ENCODE data around the gene PBX3. TPM values are rescaled to one million over a fixed set of nuclear protein-coding genes. Genes with fewer than 3 reads are reported as not detected.

The PBX3 gene
- total and polyA plus RNA-seq, 2 donors (not counting 1 experiment from before 2014, with no cell fraction given) = 15.5 to 39.0 TPM

DNA sequence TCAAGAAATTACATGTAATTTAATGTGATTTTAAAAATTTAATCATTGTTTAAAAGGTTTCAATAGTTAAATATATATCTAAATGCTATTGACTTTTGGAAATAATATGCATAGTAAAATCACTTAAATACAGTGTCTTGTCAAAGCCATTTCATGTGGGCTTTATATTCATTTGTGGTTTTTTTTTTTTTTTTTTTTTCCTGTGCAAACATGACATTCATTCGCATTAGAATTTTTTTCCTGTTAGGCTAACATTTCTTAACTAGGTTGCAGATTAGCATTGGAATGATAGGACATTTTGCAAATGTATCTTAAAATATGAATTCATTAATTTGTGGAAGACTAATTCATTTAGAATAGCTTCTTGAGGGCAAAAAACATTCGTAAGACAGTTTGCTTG lies 149.8 kb downstream of the PBX3 start:
- Histone ChIP-seq H3K4me1 (ENCODE audit: control insufficient read depth in 2 of 2, insufficient read depth in 2 of 2, low read length in 2 of 2) (no peaks in the 10 kb centered on the region), H3K27me3 (replicated peaks in 1 of 4; ENCODE audit: control extremely low read depth in 1 of 4, control insufficient read depth in 3 of 4, insufficient read depth in 4 of 4, low read length in 3 of 4) (no peaks in the 10 kb centered on the region), H3K9ac (ENCODE audit: low read length) (no peak overlapping the region), H4K20me1 (ENCODE audit: control insufficient read depth, insufficient read depth, low read length, poor library complexity, severe bottlenecking) (no peaks in the 10 kb centered on the region), H3K4me3 (ENCODE audit: control extremely low read depth in 1 of 5, extremely low read depth in 1 of 5, insufficient read depth in 1 of 5, low read depth in 2 of 5, low read length in 4 of 5) (no peak overlapping the region), H3K9me3 (ENCODE audit: control extremely low read depth in 1 of 3, control insufficient read depth in 2 of 3, insufficient read depth in 1 of 3, low read length in 2 of 3) (no peaks in the 10 kb centered on the region), H3K36me3 (replicated peaks in 1 of 2; ENCODE audit: control extremely low read depth in 1 of 2, control insufficient read depth in 1 of 2, extremely low read depth in 1 of 2, insufficient read depth in 2 of 2, low read length in 1 of 2) (no peaks in the 10 kb centered on the region), H3K4me2 (replicated peaks; ENCODE audit: low read depth, low read length, poor library complexity, severe bottlenecking) (no peak overlapping the region), H3K27ac (ENCODE audit: low read length in 2 of 2) (no peak overlapping the region), H2AFZ (ENCODE audit: insufficient read depth, low read depth, low read length, poor library complexity, severe bottlenecking) (no peak overlapping the region), H3K79me2 (ENCODE audit: control insufficient read depth, insufficient read depth, low read length) (peaks cover 7% of the 10 kb centered on the region)
- TF ChIP-seq EZH2 (IDR thresholded peaks at IDR 0.05; ENCODE audit: borderline replicate concordance, insufficient read depth, low read depth, low read length, poor library complexity, severe bottlenecking) = no peak
- TF ChIP-seq, protein P1, sequence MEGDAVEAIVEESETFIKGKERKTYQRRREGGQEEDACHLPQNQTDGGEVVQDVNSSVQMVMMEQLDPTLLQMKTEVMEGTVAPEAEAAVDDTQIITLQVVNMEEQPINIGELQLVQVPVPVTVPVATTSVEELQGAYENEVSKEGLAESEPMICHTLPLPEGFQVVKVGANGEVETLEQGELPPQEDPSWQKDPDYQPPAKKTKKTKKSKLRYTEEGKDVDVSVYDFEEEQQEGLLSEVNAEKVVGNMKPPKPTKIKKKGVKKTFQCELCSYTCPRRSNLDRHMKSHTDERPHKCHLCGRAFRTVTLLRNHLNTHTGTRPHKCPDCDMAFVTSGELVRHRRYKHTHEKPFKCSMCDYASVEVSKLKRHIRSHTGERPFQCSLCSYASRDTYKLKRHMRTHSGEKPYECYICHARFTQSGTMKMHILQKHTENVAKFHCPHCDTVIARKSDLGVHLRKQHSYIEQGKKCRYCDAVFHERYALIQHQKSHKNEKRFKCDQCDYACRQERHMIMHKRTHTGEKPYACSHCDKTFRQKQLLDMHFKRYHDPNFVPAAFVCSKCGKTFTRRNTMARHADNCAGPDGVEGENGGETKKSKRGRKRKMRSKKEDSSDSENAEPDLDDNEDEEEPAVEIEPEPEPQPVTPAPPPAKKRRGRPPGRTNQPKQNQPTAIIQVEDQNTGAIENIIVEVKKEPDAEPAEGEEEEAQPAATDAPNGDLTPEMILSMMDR (IDR thresholded peaks at IDR 0.05) = no peak
- intact Hi-C loops (cut with micrococcal nuclease) = no loop called here
- no peaks in the 10 kb centered on the region for H3K27me3 Mint-ChIP-seq
- ChIA-PET CTCF (interaction anchor here (0.7 kb wide), 1 partner anchor 489 kb away, joined by 3 read pairs; no protein-coding TSS in a partner anchor), POLR2A (no interaction called here)
- DNase-seq = no peak
- no peak for ATAC-seq (ENCODE audit: low read depth)
- H3K4me3 Mint-ChIP-seq = no peak overlapping the region
- no peaks in the 10 kb centered on the region for H3K9me3 Mint-ChIP-seq (ENCODE audit: insufficient read depth)
- WGBS (ENCODE audit: insufficient coverage) = no CpG with 5 or more reads among the region's 2 CpGs
- H3K4me1 Mint-ChIP-seq = no peaks in the 10 kb centered on the region
- H3K27ac Mint-ChIP-seq = no peak overlapping the region

DNA sequence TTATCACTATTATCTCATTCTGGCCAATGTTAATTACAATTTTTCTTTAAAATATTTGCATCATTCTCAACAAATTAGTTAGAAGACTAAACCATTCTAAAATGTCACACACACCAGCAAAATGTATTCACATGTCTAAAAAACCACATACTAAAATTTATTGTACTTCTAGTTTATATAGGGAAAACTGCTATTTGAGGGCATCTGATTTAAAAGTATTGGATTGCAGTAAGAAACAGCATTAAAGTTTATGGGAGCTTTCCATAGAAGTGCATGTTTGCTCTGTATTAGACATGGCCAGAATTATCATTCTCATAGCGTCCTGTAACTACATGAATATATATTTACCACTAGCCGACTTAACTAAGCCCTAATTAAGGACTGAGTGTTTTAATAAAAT lies 150.3 kb downstream of the PBX3 start:
- H3K79me2 ChIP-seq (ENCODE audit: control insufficient read depth, insufficient read depth, low read length) = peaks cover 4% of the 10 kb centered on the region
- H3K9me3 ChIP-seq (ENCODE audit: control extremely low read depth in 1 of 3, control insufficient read depth in 2 of 3, insufficient read depth in 1 of 3, low read length in 2 of 3) = no peaks in the 10 kb centered on the region
- Mint-ChIP-seq H3K4me3 (no peak overlapping the region), H3K4me1 (no peaks in the 10 kb centered on the region), H3K9me3 (ENCODE audit: insufficient read depth) (no peaks in the 10 kb centered on the region), H3K27me3 (no peaks in the 10 kb centered on the region), H3K27ac (no peak overlapping the region)
- H3K4me3 ChIP-seq (ENCODE audit: control extremely low read depth in 1 of 5, extremely low read depth in 1 of 5, insufficient read depth in 1 of 5, low read depth in 2 of 5, low read length in 4 of 5) = no peak overlapping the region
- ChIA-PET CTCF (interaction anchor here (0.7 kb wide), 1 partner anchor 489 kb away, joined by 3 read pairs; no protein-coding TSS in a partner anchor), POLR2A (no interaction called here)
- no peaks in the 10 kb centered on the region for H3K4me1 ChIP-seq (ENCODE audit: control insufficient read depth in 2 of 2, insufficient read depth in 2 of 2, low read length in 2 of 2)
- no peak overlapping the region for H3K4me2 ChIP-seq (replicated peaks; ENCODE audit: low read depth, low read length, poor library complexity, severe bottlenecking)
- no peaks in the 10 kb centered on the region for H3K36me3 ChIP-seq (replicated peaks in 1 of 2; ENCODE audit: control extremely low read depth in 1 of 2, control insufficient read depth in 1 of 2, extremely low read depth in 1 of 2, insufficient read depth in 2 of 2, low read length in 1 of 2)
- intact Hi-C loops (cut with micrococcal nuclease) = no loop called here
- no peaks in the 10 kb centered on the region for H4K20me1 ChIP-seq (ENCODE audit: control insufficient read depth, insufficient read depth, low read length, poor library complexity, severe bottlenecking)
- no peak overlapping the region for H2AFZ ChIP-seq (ENCODE audit: insufficient read depth, low read depth, low read length, poor library complexity, severe bottlenecking)
- no peak overlapping the region for H3K27ac ChIP-seq (ENCODE audit: low read length in 2 of 2)
- DNase-seq (no peak), ATAC-seq (ENCODE audit: low read depth) (no peak)
- H3K9ac ChIP-seq (ENCODE audit: low read length) = no peak overlapping the region
- H3K27me3 ChIP-seq (replicated peaks in 1 of 4; ENCODE audit: control extremely low read depth in 1 of 4, control insufficient read depth in 3 of 4, insufficient read depth in 4 of 4, low read length in 3 of 4) = no peaks in the 10 kb centered on the region
- WGBS (ENCODE audit: insufficient coverage) = no CpG with 5 or more reads among the region's 2 CpGs
- TF ChIP-seq, protein P1 (IDR thresholded peaks at IDR 0.05) = no peak
- no peak for TF ChIP-seq EZH2 (IDR thresholded peaks at IDR 0.05; ENCODE audit: borderline replicate concordance, insufficient read depth, low read depth, low read length, poor library complexity, severe bottlenecking)

All from B cell (primary cell).